PC-3 (cell line): ENCODE results near the gene RGS14. TPM values are rescaled to one million over a fixed set of nuclear protein-coding genes. Genes with fewer than 3 reads are reported as not detected.

Experiments
- ATAC-seq: fragments of 200-7000 bp; cut with Tn5 transposase; 2 replicates; pipeline ENCODE4 v1.9.1; 2020; ENCODE audit warnings: mild to moderate bottlenecking, moderate library complexity
- BruUV-seq: library from RNA; stranded (reverse); fragments of 400-500 nt; replicated peaks from 2 replicates; lab custom pipeline; 2021; lab: Mats Ljungman, UMichigan
- CTCF ChIA-PET: fragments of 300-600 bp; sonication (Branson Sonifier 250); formaldehyde crosslinking; loops from one replicate; lab custom pipeline; 2022; ENCODE audit warnings: antibody characterized with exemption; lab: Charles Lee
- POLR2A ChIA-PET: fragments of 300-600 bp; sonication (Branson Sonifier 250); formaldehyde crosslinking; loops from one replicate; lab custom pipeline; 2022; ENCODE audit warnings: antibody characterized with exemption; ENCODE audit not compliant: unreplicated experiment; lab: Charles Lee
- DNase-seq: peaks from one replicate; pipeline ENCODE4 v3.0.0-alpha.2; 2015
- H2AFZ ChIP-seq: fragments of 300-600 bp; sonication (generic); 2 replicates; pipeline ENCODE4 v1.6.0; 2016; ENCODE audit warnings: antibody characterized with exemption, low read length
- H3F3A ChIP-seq: fragments of 300-600 bp; sonication (generic); one replicate; pipeline ENCODE4 v1.6.0; 2017; ENCODE audit warnings: antibody characterized with exemption, low read length, control low read depth, mild to moderate bottlenecking; ENCODE audit not compliant: unreplicated experiment
- H3K27ac ChIP-seq: fragments of 300-600 bp; sonication (generic); 2 replicates; pipeline ENCODE4 v1.5.1; 2016; ENCODE audit warnings: mild to moderate bottlenecking, low read length
- H3K27me3 ChIP-seq: fragments of 300-600 bp; sonication (generic); 2 replicates; pipeline ENCODE4 v1.6.1; 2016; ENCODE audit warnings: low read length, mixed read lengths
- H3K36me3 ChIP-seq: fragments of 300-600 bp; sonication (generic); 2 replicates; pipeline ENCODE4 v1.6.1; 2016; ENCODE audit warnings: low read depth, mixed run types, low read length, mixed read lengths
- H3K4me1 ChIP-seq: fragments of 300-600 bp; sonication (generic); 2 replicates; pipeline ENCODE4 v1.5.1; 2016; ENCODE audit warnings: low read length; ENCODE audit not compliant: insufficient read depth
- H3K4me2 ChIP-seq: fragments of 300-600 bp; sonication (generic); 2 replicates; pipeline ENCODE4 v1.6.0; 2016; ENCODE audit warnings: low read length
- H3K4me3 ChIP-seq: fragments of 300-600 bp; sonication (generic); 2 replicates; pipeline ENCODE4 v1.5.1; 2016; ENCODE audit warnings: mild to moderate bottlenecking, low read length, mixed read lengths
- H3K79me2 ChIP-seq: fragments of 300-600 bp; sonication (generic); 2 replicates; pipeline ENCODE4 v1.6.1; 2017; ENCODE audit warnings: low read length, mixed read lengths
- H3K9ac ChIP-seq: fragments of 300-600 bp; sonication (generic); 2 replicates; pipeline ENCODE4 v1.6.0; 2016; ENCODE audit warnings: mild to moderate bottlenecking, low read length
- H3K9me2 ChIP-seq: fragments of 300-600 bp; sonication (generic); replicated peaks from 2 replicates; pipeline ENCODE4 v1.6.1; 2016; ENCODE audit warnings: mixed run types, low read length, mixed read lengths
- H3K9me3 ChIP-seq: fragments of 300-600 bp; sonication (generic); 2 replicates; pipeline ENCODE4 v1.6.1; 2016; ENCODE audit warnings: low read length, mixed read lengths
- H4K20me1 ChIP-seq: fragments of 300-600 bp; sonication (generic); 2 replicates; pipeline ENCODE4 v1.6.1; 2016; ENCODE audit warnings: low read length, mixed read lengths
- EZH2 ChIP-seq: fragments of 300-600 bp; sonication (generic); IDR thresholded peaks from one replicate; pipeline ENCODE4 v1.6.1; 2017; ENCODE audit warnings: antibody characterized with exemption, mild to moderate bottlenecking, low read length; ENCODE audit not compliant: unreplicated experiment
- EZH2phosphoT487 ChIP-seq: fragments of 300-600 bp; sonication (generic); IDR thresholded peaks from 2 replicates; pipeline ENCODE4 v1.6.1; 2018; ENCODE audit warnings: mild to moderate bottlenecking, antibody characterized with exemption, low read length, borderline replicate concordance
- intact Hi-C: fragments of 100-400 bp; cut with micrococcal nuclease; formaldehyde crosslinking; loops from 2 replicates; pipeline ENCODE4 v1.9.0; 2023
- total RNA-seq: library from RNA; depleted of rRNA; stranded (reverse); fragments of >200 nt; gene quantifications from 2 replicates; pipeline ENCODE4 v1.2.3, GENCODE V29; 2014
- TF ChIP-seq, protein P1 (sequence below): fragments of 300-600 bp; sonication (generic); conservative IDR thresholded peaks from 2 replicates; pipeline ENCODE4 v1.5.1; 2017; ENCODE audit warnings: antibody characterized with exemption, low read depth, mild to moderate bottlenecking, low read length

RGS14 gene
- total RNA-seq, 1 experiment from 2014 or later: 32.3 TPM

DNA sequence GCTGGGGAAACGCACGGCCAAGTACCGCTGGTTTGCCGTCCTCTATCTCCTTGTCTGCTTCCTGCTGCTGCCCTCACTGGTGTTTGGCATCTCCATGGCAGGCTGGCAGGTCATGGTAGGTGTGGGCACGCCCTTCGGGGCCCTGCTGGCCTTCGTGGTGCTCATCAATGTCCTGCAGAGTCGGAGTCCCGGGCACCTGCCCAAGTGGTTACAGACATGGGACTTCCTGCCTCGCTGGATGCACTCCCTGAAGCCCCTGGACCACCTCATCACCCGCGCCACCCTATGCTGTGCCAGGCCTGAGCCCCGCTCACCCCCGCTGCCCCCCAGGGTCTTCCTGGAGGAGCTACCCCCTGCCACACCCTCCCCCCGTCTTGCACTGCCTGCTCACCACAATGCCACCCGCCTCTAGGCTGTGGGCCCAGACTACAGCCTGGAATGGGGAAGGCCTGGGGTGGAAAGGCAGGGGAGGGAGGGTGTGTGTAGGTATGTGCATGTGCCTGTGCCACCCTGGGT lies 40.2 kb downstream of the RGS14 start:
- CTCF ChIA-PET: no interaction called here

DNA sequence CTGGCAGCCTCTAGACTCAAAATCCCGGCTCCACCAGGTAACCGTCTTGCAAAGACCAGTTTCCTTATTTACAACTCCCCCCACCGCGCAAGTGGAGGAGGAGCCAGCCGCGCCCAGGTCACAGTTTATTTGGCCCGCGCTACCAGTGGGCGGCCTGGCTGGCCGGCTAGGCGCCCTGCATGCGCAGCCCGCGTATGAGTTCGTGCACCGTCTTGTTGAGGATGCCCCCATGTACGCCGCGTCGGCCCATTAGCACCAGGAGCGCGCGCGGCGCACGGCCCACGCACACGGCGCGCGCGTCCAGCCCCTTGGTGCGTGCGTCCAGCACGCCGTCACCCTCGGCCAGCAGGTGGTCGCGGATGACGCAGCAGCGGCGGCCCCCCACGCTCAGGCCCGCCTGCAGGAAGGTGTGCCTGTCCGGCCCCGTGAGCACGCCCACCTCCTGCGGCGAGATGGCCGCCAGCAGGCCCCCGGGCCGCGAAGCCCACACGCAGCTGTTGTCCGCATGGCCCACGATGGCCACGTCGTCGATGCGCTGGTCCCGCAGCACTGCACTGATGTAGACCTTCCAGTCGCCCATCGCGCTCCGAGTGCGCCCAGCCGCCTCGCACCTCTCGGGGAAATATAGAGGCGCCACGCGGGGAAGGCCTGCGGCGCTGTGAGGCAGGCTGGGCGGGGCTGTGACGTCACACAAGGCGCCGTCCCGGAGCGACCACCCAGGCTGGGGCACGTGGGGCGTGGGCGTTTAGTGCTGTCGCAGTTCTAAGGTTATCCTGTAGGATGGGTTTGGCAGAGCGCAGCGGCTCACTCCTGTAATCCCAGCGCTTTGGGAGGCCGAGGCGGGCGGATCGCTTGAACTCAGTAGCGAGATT lies 42.5 kb downstream of the RGS14 start, which contains the start of gene PFN3:
Gene PFN3 (minus strand): TSS at position 665 of the 872 bp plus-strand sequence. CDS start 85 bp downstream, at position 580.
- Histone ChIP-seq H3K4me1 (peaks cover 13% of the 10 kb centered on the region), H3F3A (no peaks in the 10 kb centered on the region), H3K4me3 (no peak within 1 kb of the TSS), H3K79me2 (no peaks in the 10 kb centered on the region), H3K27me3 (no peaks in the 10 kb centered on the region), H3K9me3 (no peaks in the 10 kb centered on the region), H4K20me1 (no peaks in the 10 kb centered on the region), H3K27ac (no peak within 1 kb of the TSS), H3K9me2 (no peaks in the 10 kb centered on the region), H3K36me3 (no peaks in the 10 kb centered on the region), H2AFZ (no peak within 1 kb of the TSS), H3K4me2 (no peak within 1 kb of the TSS), H3K9ac (no peak within 1 kb of the TSS)
- TF ChIP-seq EZH2phosphoT487: no peak
- TF ChIP-seq, protein P1, sequence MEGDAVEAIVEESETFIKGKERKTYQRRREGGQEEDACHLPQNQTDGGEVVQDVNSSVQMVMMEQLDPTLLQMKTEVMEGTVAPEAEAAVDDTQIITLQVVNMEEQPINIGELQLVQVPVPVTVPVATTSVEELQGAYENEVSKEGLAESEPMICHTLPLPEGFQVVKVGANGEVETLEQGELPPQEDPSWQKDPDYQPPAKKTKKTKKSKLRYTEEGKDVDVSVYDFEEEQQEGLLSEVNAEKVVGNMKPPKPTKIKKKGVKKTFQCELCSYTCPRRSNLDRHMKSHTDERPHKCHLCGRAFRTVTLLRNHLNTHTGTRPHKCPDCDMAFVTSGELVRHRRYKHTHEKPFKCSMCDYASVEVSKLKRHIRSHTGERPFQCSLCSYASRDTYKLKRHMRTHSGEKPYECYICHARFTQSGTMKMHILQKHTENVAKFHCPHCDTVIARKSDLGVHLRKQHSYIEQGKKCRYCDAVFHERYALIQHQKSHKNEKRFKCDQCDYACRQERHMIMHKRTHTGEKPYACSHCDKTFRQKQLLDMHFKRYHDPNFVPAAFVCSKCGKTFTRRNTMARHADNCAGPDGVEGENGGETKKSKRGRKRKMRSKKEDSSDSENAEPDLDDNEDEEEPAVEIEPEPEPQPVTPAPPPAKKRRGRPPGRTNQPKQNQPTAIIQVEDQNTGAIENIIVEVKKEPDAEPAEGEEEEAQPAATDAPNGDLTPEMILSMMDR: no peak
- TF ChIP-seq EZH2: no peak
- DNase-seq (no peak), ATAC-seq (no peak)
- CTCF ChIA-PET: no interaction called here
- intact Hi-C loops: no loop called here
- POLR2A ChIA-PET: no interaction called here
- BruUV-seq: no TSS peak

More for the DNA sequence above, 40.2 kb downstream of the RGS14 start:
- no peak overlapping the region for H3K9ac ChIP-seq
- TF ChIP-seq EZH2phosphoT487 (no peak), EZH2 (no peak)
- TF ChIP-seq, protein P1: no peak
- H3K4me2 ChIP-seq: no peak overlapping the region
- H3K9me3 ChIP-seq: no peaks in the 10 kb centered on the region
- H2AFZ ChIP-seq: no peak overlapping the region
- ATAC-seq (no peak), DNase-seq (no peak)
- intact Hi-C loops: no loop called here
- no peaks in the 10 kb centered on the region for H3K36me3 ChIP-seq
- no peak overlapping the region for H3K27ac ChIP-seq
- H3F3A ChIP-seq: no peaks in the 10 kb centered on the region
- H3K4me1 ChIP-seq: peaks cover 6% of the 10 kb centered on the region
- H4K20me1 ChIP-seq: no peaks in the 10 kb centered on the region
- no peaks in the 10 kb centered on the region for H3K79me2 ChIP-seq
- POLR2A ChIA-PET: no interaction called here
- BruUV-seq: no TSS peak
- H3K9me2 ChIP-seq: no peaks in the 10 kb centered on the region
- H3K27me3 ChIP-seq: no peaks in the 10 kb centered on the region
- H3K4me3 ChIP-seq: no peak overlapping the region
